HG02571 (cell line): ENCODE data around the gene ADCY6.

Source experiments
- ATAC-seq: cut with Tn5 transposase; IDR thresholded peaks from one replicate; pipeline ENCODE4 v1.9.1; 2021; ENCODE audit warnings: mild to moderate bottlenecking, moderate library complexity; ENCODE audit not compliant: unreplicated experiment

ADCY6 gene

GRCh38 chr12:48788854-48789775 lies at the start of gene ADCY6:
Gene ADCY6, minus strand, starts transcription at chr12:48789089. Its CDS starts 5,655 bp downstream, at chr12:48783434.
- no peak for ATAC-seq

GRCh38 chr12:48838048-48838447 lies 49.2 kb upstream of the ADCY6 start:
- no peak for ATAC-seq

- no peak for ATAC-seq
Observed at GRCh38 chr12:48832321-48833060, 43.6 kb upstream of the ADCY6 start.

- no peak for ATAC-seq
Observed at GRCh38 chr12:48831257-48831656, 42.4 kb upstream of the ADCY6 start.

DNA sequence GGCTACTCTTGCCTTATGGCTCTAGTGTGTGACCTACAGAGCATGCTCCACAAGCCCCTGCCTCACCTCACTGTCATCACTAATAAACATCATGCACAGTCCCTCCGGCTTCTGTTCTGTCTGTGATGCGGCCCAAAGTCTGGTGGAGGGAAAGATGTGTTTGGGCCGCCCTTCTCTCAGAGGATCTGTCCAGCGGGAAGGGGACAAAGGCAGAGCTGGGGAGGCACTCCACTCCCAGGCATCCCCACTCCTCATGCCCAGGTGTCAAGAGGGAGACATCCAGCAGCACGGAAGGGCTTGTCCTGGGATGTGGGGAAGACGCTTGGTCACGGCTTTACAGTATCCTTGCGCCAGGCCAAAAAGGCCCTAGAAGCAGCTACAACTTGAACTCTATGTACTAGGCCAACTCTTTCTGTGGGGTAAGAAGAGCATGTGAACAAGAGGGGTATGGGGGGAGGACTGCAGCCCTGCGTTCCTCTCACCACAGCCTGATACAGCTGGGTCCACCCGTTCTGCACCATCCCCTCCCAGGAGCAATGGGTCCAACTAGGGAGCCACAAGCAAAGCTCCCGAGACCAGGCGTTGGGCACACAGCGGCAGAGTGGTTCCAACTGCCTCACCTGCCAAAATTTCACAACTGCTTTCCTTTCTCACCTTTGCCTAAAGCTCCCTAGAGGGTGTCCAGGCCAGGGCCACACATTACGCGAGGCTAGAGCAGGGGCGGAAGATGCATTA lies 40.1 kb upstream of the ADCY6 start:
- ATAC-seq = no peak

DNA sequence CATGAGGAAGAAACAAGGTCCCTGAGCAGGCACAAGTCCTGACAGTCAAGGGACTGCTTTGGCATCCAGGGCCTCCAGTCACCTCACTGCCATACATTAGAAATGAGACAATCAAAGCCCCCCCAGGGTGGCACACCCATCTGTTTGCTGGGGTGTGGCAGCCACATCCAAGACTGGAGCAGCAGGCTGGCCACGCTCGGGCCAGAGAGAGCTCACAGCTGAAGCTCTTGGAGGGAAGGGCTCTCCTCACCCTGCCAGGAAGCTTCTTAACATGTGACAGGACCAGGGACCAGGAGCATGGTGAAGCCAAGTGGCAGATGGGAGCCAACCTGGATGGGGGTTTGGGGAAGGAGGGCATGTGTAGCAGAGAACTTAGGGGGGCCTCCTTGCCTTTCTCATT lies 39.4 kb upstream of the ADCY6 start:
- no peak for ATAC-seq

DNA sequence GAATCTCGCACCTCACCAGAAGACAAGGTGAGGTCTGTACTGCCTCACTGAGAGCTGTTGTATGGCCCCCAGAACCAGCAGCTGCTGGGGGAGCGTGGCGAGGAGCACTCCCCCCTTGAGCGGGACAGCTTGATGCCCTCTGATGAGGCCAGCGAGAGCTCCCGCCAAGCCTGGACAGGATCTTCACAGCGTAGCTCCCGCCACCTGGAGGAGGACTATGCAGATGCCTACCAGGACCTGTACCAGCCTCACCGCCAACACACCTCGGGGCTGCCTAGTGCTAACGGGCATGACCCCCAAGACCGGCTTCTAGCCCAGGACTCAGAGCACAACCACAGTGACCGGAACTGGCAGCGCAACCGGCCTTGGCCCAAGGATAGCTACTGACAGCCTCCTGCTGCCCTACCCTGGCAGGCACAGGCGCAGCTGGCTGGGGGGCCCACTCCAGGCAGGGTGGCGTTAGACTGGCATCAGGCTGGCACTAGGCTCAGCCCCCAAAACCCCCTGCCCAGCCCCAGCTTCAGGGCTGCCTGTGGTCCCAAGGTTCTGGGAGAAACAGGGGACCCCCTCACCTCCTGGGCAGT lies 38.7 kb upstream of the ADCY6 start:
- no peak for ATAC-seq

GRCh38 chr12:48827026-48827425 lies 38.1 kb upstream of the ADCY6 start:
- no peak for ATAC-seq

DNA sequence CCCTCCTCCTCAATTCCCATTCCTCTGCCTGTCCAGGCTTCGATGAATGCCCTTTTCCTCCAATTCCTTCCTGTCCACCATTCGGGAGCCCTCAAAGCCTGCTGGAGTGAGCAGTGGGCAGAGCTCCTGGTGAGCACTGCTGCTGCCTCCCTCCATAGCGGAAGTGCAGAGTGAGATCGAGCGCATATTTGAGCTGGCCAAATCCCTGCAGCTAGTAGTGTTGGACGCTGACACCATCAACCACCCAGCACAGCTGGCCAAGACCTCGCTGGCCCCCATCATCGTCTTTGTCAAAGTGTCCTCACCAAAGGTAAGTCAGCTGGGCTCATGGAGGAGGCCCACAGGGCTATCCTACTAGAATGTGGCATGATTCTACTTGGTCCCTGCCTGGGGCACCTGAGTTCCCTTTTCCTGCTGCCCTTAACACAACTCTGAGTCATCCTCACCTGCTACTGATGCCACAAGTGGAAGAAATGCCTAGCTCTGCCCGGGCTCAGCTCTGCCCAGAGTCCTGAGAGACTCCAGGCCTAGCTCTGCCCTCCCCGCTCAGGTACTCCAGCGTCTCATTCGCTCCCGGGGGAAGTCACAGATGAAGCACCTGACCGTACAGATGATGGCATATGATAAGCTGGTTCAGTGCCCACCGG lies 37.4 kb upstream of the ADCY6 start:
- no peak for ATAC-seq

- no peak for ATAC-seq
Observed at GRCh38 chr12:48824905-48825304, 36.0 kb upstream of the ADCY6 start.

- ATAC-seq = no peak
Observed at GRCh38 chr12:48824112-48824511, 35.2 kb upstream of the ADCY6 start.

DNA sequence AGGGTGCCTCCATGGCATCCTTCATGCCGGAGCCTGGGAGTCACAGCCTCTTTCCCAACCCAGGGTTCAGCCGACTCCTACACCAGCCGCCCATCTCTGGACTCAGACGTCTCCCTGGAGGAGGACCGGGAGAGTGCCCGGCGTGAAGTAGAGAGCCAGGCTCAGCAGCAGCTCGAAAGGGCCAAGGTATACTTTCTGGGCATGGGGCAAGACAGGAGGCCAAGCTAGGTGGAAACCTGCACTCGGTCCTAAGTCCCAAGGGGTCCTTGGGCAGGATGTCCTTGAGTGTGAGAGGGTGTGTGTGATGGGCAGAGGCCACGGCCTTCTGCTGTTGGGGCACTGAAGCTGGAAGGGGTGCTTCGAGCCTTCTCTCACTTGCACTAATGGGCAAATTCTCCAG lies 34.4 kb upstream of the ADCY6 start:
- ATAC-seq = no peak

- no peak for ATAC-seq
Observed at GRCh38 chr12:48822711-48823110, 33.8 kb upstream of the ADCY6 start.

GRCh38 chr12:48822139-48822538 lies 33.2 kb upstream of the ADCY6 start:
- no peak for ATAC-seq

GRCh38 chr12:48819986-48820725 lies 31.3 kb upstream of the ADCY6 start:
- no peak for ATAC-seq

DNA sequence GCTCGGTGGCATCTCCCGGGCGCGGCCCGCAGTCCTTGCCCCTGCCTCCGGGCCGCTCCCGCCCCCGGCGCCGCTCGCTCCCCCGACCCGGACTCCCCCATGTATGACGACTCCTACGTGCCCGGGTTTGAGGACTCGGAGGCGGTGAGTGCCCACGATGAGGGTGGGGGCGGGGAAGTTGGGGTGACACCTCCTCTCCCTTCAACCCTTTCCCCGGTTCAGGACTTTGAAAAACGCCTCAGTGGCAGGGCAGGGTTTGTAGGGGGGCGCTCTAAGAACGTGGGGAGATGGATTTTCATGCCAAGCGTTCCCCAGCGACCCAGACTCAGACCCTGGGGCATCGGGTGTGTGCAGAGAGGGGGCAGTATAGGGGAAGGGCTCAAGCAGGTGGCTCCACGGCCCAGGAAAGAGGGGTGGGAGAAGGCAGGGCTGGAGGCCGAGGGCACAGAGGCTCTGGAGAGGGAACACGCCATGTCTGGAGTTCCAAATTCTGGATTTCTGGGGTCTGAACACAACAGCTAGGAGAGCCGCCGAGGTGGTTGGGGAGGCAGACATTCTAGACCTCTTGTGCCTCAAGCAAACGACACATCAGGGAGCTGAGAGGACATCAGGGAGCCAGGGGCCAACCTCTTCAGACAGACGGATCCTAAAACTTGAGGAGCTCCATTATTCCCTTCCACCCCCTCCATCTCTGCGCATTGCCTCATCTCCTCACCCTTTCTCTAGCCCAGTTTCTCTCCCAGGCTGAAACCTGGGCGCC lies 30.1 kb upstream of the ADCY6 start:
- no peak for ATAC-seq

- peak; percentile 33 for ATAC-seq
Observed at GRCh38 chr12:48817873-48818830, 29.3 kb upstream of the ADCY6 start, which contains the start of gene CACNB3. Gene CACNB3, plus strand, starts transcription at chr12:48818496. Its CDS starts 434 bp downstream, at chr12:48818930.
